ENCODE data around the gene CCL14. TPM values are rescaled to one million over a fixed set of nuclear protein-coding genes. Genes with fewer than 3 reads are reported as not detected.

CCL14 gene
- total RNA-seq, 1 donor from 2014 or later = not detected

- DNase-seq (ENCODE audit: low spot score) = no peak
- no peaks in the 10 kb centered on the region for H3K4me1 Mint-ChIP-seq (ENCODE audit: low read depth)
- no peak overlapping the region for H3K4me3 Mint-ChIP-seq (ENCODE audit: low read depth)
- H3K36me3 Mint-ChIP-seq (ENCODE audit: low read depth) = no peaks in the 10 kb centered on the region
- H3K27ac Mint-ChIP-seq = no peak overlapping the region
- no peaks in the 10 kb centered on the region for H3K9me3 Mint-ChIP-seq
- no peaks in the 10 kb centered on the region for H3K27me3 Mint-ChIP-seq (ENCODE audit: low read depth)
- intact Hi-C loops (cut with micrococcal nuclease) = no loop called here
These were observed 4.6 kb downstream of the CCL14 start for GRCh38 chr17:35981908-35982330.

- Mint-ChIP-seq H3K27me3 (ENCODE audit: low read depth) (no peaks in the 10 kb centered on the region), H3K27ac (no peak within 1 kb of the TSS)
- intact Hi-C loops (cut with micrococcal nuclease) = no loop called here
These were observed 5.3 kb downstream of the CCL14 start, which contains the start of gene CCL16 for GRCh38 chr17:35981246-35981645. CCL16 (minus strand) TSS chr17:35981497; CDS start chr17:35981420, 77 bp downstream.

GRCh38 chr17:35978346-35978745, 8.2 kb downstream of the CCL14 start:
- Mint-ChIP-seq H3K4me1 (ENCODE audit: low read depth) (no peaks in the 10 kb centered on the region), H3K9me3 (no peaks in the 10 kb centered on the region), H3K27me3 (ENCODE audit: low read depth) (no peaks in the 10 kb centered on the region), H3K36me3 (ENCODE audit: low read depth) (no peaks in the 10 kb centered on the region), H3K4me3 (ENCODE audit: low read depth) (no peak overlapping the region), H3K27ac (no peak overlapping the region)
- DNase-seq (ENCODE audit: low spot score) = no peak
- intact Hi-C loops (cut with micrococcal nuclease) = no loop called here

More at GRCh38 chr17:35981246-35981645, 5.3 kb downstream of the CCL14 start, which contains the start of gene CCL16:
- no peaks in the 10 kb centered on the region for H3K4me1 Mint-ChIP-seq (ENCODE audit: low read depth)
- H3K9me3 Mint-ChIP-seq = no peaks in the 10 kb centered on the region
- H3K4me3 Mint-ChIP-seq (ENCODE audit: low read depth) = no peak within 1 kb of the TSS
- DNase-seq (ENCODE audit: low spot score) = no peak
- no peaks in the 10 kb centered on the region for H3K36me3 Mint-ChIP-seq (ENCODE audit: low read depth)

- Mint-ChIP-seq H3K27me3 (ENCODE audit: low read depth) (peaks cover 3% of the 10 kb centered on the region), H3K36me3 (ENCODE audit: low read depth) (no peaks in the 10 kb centered on the region), H3K4me3 (ENCODE audit: low read depth) (no peak overlapping the region), H3K27ac (no peak overlapping the region), H3K4me1 (ENCODE audit: low read depth) (no peaks in the 10 kb centered on the region), H3K9me3 (no peaks in the 10 kb centered on the region)
- no peak for DNase-seq (ENCODE audit: low spot score)
- intact Hi-C loops (cut with micrococcal nuclease) = no loop called here
These were observed 9.0 kb downstream of the CCL14 start for GRCh38 chr17:35977509-35977908.

- no peaks in the 10 kb centered on the region for H3K36me3 Mint-ChIP-seq (ENCODE audit: low read depth)
- intact Hi-C loops (cut with micrococcal nuclease) = no loop called here
- DNase-seq (ENCODE audit: low spot score) = no peak
- H3K9me3 Mint-ChIP-seq = no peaks in the 10 kb centered on the region
- peaks cover 8% of the 10 kb centered on the region for H3K27me3 Mint-ChIP-seq (ENCODE audit: low read depth)
- H3K27ac Mint-ChIP-seq = no peak overlapping the region
- H3K4me3 Mint-ChIP-seq (ENCODE audit: low read depth) = no peak overlapping the region
- no peaks in the 10 kb centered on the region for H3K4me1 Mint-ChIP-seq (ENCODE audit: low read depth)
These were observed 12.9 kb downstream of the CCL14 start for GRCh38 chr17:35973333-35974260.

- Mint-ChIP-seq H3K9me3 (no peaks in the 10 kb centered on the region), H3K27ac (no peak overlapping the region), H3K4me3 (ENCODE audit: low read depth) (no peak overlapping the region), H3K27me3 (ENCODE audit: low read depth) (peaks cover 8% of the 10 kb centered on the region), H3K4me1 (ENCODE audit: low read depth) (no peaks in the 10 kb centered on the region), H3K36me3 (ENCODE audit: low read depth) (no peaks in the 10 kb centered on the region)
- intact Hi-C loops (cut with micrococcal nuclease) = no loop called here
- DNase-seq (ENCODE audit: low spot score) = no peak
These were observed 13.6 kb downstream of the CCL14 start for GRCh38 chr17:35972945-35973332.

GRCh38 chr17:35972535-35972934, 14.0 kb downstream of the CCL14 start:
- Mint-ChIP-seq H3K9me3 (no peaks in the 10 kb centered on the region), H3K27me3 (ENCODE audit: low read depth) (peaks cover 8% of the 10 kb centered on the region), H3K4me1 (ENCODE audit: low read depth) (no peaks in the 10 kb centered on the region), H3K36me3 (ENCODE audit: low read depth) (no peaks in the 10 kb centered on the region), H3K27ac (no peak overlapping the region), H3K4me3 (ENCODE audit: low read depth) (no peak overlapping the region)
- no peak for DNase-seq (ENCODE audit: low spot score)
- intact Hi-C loops (cut with micrococcal nuclease) = no loop called here

- Mint-ChIP-seq H3K4me3 (ENCODE audit: low read depth) (no peak overlapping the region), H3K36me3 (ENCODE audit: low read depth) (no peaks in the 10 kb centered on the region), H3K27me3 (ENCODE audit: low read depth) (peaks cover 8% of the 10 kb centered on the region), H3K9me3 (no peaks in the 10 kb centered on the region), H3K4me1 (ENCODE audit: low read depth) (no peaks in the 10 kb centered on the region), H3K27ac (no peak overlapping the region)
- intact Hi-C loops (cut with micrococcal nuclease) = no loop called here
- no peak for DNase-seq (ENCODE audit: low spot score)
These were observed 14.5 kb downstream of the CCL14 start for GRCh38 chr17:35972066-35972465.

- H3K27ac Mint-ChIP-seq = no peak overlapping the region
- intact Hi-C loops (cut with micrococcal nuclease) = loop anchor here (1.0 to 5.0 kb wide), 3 partner anchors 103 to 513 kb away; no protein-coding TSS in a partner anchor
- H3K4me1 Mint-ChIP-seq (ENCODE audit: low read depth) = no peaks in the 10 kb centered on the region
- H3K27me3 Mint-ChIP-seq (ENCODE audit: low read depth) = peaks cover 11% of the 10 kb centered on the region
- no peak overlapping the region for H3K4me3 Mint-ChIP-seq (ENCODE audit: low read depth)
- no peaks in the 10 kb centered on the region for H3K9me3 Mint-ChIP-seq
- H3K36me3 Mint-ChIP-seq (ENCODE audit: low read depth) = no peaks in the 10 kb centered on the region
- peak; percentile 53 for DNase-seq (ENCODE audit: low spot score)
These were observed 16.8 kb downstream of the CCL14 start for GRCh38 chr17:35969558-35970380.

- Mint-ChIP-seq H3K4me1 (ENCODE audit: low read depth) (no peaks in the 10 kb centered on the region), H3K36me3 (ENCODE audit: low read depth) (no peaks in the 10 kb centered on the region), H3K4me3 (ENCODE audit: low read depth) (no peak overlapping the region), H3K27ac (no peak overlapping the region), H3K27me3 (ENCODE audit: low read depth) (peaks cover 13% of the 10 kb centered on the region), H3K9me3 (no peaks in the 10 kb centered on the region)
- intact Hi-C loops (cut with micrococcal nuclease) = loop anchor here (1.0 to 5.0 kb wide), 3 partner anchors 104 to 514 kb away; no protein-coding TSS in a partner anchor
- DNase-seq (ENCODE audit: low spot score) = no peak
These were observed 17.9 kb downstream of the CCL14 start for GRCh38 chr17:35968520-35969054.

GRCh38 chr17:35965272-35965671, 21.3 kb downstream of the CCL14 start:
- H3K4me1 Mint-ChIP-seq (ENCODE audit: low read depth) = no peaks in the 10 kb centered on the region
- H3K36me3 Mint-ChIP-seq (ENCODE audit: low read depth) = no peaks in the 10 kb centered on the region
- H3K9me3 Mint-ChIP-seq = no peaks in the 10 kb centered on the region
- H3K4me3 Mint-ChIP-seq (ENCODE audit: low read depth) = no peak overlapping the region
- no peak overlapping the region for H3K27ac Mint-ChIP-seq
- intact Hi-C loops (cut with micrococcal nuclease) = loop anchor here (5.0 kb wide), 1 partner anchor 517 kb away; no protein-coding TSS in a partner anchor
- DNase-seq (ENCODE audit: low spot score) = no peak
- H3K27me3 Mint-ChIP-seq (ENCODE audit: low read depth) = peaks cover 7% of the 10 kb centered on the region

GRCh38 chr17:35963663-35964062, 22.9 kb downstream of the CCL14 start:
- Mint-ChIP-seq H3K27me3 (ENCODE audit: low read depth) (peaks cover 14% of the 10 kb centered on the region), H3K9me3 (no peaks in the 10 kb centered on the region), H3K36me3 (ENCODE audit: low read depth) (no peaks in the 10 kb centered on the region), H3K4me1 (ENCODE audit: low read depth) (no peaks in the 10 kb centered on the region), H3K4me3 (ENCODE audit: low read depth) (no peak overlapping the region), H3K27ac (no peak overlapping the region)
- intact Hi-C loops (cut with micrococcal nuclease) = no loop called here
- DNase-seq (ENCODE audit: low spot score) = no peak

All from activated T-helper 2 cell treated with anti-CD3 and anti-CD28 coated beads, Interferon-gamma antibody, Interleukin-2, Interleukin-4, amounts not matched to agents 10 μg/mL and 5 μg/mL and 100 μg/mL, durations not matched to agents 14 hours and 24 hours and 36 hours (primary cell).